ENCODE data around the gene CAND2. TPM values are rescaled to one million over a fixed set of nuclear protein-coding genes. Genes with fewer than 3 reads are reported as not detected.

Gene CAND2
- total and polyA plus RNA-seq, 9 of the 15 experiments (the other 6 are each of a cell fraction or from before 2014, with no cell fraction given): 0.91 to 14.9 (median 4.3) TPM

DNA sequence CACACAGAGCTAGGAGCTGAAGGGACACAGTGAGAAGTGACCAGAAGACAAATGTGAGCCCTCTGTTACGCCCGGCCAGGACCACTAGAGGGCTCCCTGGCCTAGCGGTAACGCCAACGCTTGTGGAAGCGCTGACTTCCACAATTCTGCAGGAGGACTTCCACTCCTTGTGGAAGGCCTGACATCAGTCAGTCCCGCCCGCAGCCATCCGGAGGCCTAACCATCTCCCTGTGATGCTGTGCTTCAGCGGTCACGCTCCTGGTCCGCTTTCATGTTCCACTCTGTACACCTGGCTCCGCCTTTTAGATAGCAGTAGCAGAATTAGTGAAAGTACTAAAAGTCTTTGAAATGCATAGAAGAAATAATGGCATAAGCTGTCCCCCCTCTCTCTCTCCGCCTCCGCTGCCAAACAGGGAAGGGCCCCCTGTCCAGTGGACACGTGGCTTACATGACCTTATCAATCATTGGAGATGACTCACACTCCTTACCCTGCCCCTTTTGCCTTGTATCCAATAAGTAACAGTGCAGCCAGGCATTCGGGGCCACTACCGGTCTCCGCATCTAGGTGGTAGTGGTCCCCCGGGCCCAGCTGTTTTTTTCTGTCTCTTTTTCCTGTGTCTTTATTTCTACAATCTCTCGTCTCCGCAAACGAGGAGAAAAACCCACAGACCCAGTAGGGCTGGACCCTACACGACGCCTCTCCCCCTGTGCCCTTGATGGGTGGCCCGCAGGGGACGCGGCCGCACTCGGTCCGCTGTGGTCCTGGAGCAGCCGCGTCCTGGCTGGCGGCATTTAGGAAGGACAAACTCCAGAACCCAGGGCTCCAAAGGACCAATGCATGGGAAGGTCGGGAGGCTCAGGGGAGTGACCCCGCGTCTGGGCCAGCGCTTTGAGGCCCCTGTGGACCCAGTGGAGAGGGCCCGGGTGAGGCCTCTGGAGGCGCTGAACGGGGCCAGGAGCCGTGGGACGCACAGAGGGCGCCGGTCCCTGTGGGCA lies 71.9 kb downstream of the CAND2 start (continued):
- TF ChIP-seq, protein P1, sequence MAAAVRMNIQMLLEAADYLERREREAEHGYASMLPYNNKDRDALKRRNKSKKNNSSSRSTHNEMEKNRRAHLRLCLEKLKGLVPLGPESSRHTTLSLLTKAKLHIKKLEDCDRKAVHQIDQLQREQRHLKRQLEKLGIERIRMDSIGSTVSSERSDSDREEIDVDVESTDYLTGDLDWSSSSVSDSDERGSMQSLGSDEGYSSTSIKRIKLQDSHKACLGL (CRISPR knock-in tag; IDR thresholded peaks at IDR 0.05; ENCODE audit: borderline replicate concordance, poor library complexity, severe bottlenecking): peak; percentile 37
- no peak for TF ChIP-seq HDAC3 (IDR thresholded peaks at IDR 0.05; ENCODE audit: borderline replicate concordance, partially characterized antibody)
- TF ChIP-seq PHTF2 (CRISPR knock-in tag; IDR thresholded peaks at IDR 0.05): no peak
- TF ChIP-seq, protein P2, sequence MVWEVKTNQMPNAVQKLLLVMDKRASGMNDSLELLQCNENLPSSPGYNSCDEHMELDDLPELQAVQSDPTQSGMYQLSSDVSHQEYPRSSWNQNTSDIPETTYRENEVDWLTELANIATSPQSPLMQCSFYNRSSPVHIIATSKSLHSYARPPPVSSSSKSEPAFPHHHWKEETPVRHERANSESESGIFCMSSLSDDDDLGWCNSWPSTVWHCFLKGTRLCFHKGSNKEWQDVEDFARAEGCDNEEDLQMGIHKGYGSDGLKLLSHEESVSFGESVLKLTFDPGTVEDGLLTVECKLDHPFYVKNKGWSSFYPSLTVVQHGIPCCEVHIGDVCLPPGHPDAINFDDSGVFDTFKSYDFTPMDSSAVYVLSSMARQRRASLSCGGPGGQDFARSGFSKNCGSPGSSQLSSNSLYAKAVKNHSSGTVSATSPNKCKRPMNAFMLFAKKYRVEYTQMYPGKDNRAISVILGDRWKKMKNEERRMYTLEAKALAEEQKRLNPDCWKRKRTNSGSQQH (CRISPR knock-in tag; IDR thresholded peaks at IDR 0.05): no peak
- TF ChIP-seq, protein P3, sequence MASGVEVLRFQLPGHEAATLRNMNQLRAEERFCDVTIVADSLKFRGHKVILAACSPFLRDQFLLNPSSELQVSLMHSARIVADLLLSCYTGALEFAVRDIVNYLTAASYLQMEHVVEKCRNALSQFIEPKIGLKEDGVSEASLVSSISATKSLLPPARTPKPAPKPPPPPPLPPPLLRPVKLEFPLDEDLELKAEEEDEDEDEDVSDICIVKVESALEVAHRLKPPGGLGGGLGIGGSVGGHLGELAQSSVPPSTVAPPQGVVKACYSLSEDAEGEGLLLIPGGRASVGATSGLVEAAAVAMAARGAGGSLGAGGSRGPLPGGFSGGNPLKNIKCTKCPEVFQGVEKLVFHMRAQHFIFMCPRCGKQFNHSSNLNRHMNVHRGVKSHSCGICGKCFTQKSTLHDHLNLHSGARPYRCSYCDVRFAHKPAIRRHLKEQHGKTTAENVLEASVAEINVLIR (CRISPR knock-in tag; IDR thresholded peaks at IDR 0.05): no peak
- TF ChIP-seq, protein P4, sequence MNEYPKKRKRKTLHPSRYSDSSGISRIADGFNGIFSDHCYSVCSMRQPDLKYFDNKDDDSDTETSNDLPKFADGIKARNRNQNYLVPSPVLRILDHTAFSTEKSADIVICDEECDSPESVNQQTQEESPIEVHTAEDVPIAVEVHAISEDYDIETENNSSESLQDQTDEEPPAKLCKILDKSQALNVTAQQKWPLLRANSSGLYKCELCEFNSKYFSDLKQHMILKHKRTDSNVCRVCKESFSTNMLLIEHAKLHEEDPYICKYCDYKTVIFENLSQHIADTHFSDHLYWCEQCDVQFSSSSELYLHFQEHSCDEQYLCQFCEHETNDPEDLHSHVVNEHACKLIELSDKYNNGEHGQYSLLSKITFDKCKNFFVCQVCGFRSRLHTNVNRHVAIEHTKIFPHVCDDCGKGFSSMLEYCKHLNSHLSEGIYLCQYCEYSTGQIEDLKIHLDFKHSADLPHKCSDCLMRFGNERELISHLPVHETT (CRISPR knock-in tag; conservative IDR thresholded peaks at IDR 0.05 in 1 of 2, IDR thresholded peaks at IDR 0.05 in 1 of 2): no peak; a peak in 1 of 4 replicates
- TF ChIP-seq, protein P5, sequence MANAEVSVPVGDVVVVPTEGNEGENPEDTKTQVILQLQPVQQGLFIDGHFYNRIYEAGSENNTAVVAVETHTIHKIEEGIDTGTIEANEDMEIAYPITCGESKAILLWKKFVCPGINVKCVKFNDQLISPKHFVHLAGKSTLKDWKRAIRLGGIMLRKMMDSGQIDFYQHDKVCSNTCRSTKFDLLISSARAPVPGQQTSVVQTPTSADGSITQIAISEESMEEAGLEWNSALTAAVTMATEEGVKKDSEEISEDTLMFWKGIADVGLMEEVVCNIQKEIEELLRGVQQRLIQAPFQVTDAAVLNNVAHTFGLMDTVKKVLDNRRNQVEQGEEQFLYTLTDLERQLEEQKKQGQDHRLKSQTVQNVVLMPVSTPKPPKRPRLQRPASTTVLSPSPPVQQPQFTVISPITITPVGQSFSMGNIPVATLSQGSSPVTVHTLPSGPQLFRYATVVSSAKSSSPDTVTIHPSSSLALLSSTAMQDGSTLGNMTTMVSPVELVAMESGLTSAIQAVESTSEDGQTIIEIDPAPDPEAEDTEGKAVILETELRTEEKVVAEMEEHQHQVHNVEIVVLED (CRISPR knock-in tag; IDR thresholded peaks at IDR 0.05): no peak
- peak; percentile 68; the same call in 1 of the 2 replicates for TF ChIP-seq STAG1 (CRISPR knock-in tag; IDR thresholded peaks at IDR 0.05; ENCODE audit: borderline replicate concordance)
- TF ChIP-seq, protein P6, sequence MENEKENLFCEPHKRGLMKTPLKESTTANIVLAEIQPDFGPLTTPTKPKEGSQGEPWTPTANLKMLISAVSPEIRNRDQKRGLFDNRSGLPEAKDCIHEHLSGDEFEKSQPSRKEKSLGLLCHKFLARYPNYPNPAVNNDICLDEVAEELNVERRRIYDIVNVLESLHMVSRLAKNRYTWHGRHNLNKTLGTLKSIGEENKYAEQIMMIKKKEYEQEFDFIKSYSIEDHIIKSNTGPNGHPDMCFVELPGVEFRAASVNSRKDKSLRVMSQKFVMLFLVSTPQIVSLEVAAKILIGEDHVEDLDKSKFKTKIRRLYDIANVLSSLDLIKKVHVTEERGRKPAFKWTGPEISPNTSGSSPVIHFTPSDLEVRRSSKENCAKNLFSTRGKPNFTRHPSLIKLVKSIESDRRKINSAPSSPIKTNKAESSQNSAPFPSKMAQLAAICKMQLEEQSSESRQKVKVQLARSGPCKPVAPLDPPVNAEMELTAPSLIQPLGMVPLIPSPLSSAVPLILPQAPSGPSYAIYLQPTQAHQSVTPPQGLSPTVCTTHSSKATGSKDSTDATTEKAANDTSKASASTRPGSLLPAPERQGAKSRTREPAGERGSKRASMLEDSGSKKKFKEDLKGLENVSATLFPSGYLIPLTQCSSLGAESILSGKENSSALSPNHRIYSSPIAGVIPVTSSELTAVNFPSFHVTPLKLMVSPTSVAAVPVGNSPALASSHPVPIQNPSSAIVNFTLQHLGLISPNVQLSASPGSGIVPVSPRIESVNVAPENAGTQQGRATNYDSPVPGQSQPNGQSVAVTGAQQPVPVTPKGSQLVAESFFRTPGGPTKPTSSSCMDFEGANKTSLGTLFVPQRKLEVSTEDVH (IDR thresholded peaks at IDR 0.05; ENCODE audit: low read depth, partially characterized antibody): peak; percentile 37
- TF ChIP-seq FOSL1 (tag; conservative IDR thresholded peaks at IDR 0.05): peak; percentile 98
- TF ChIP-seq, protein P7, sequence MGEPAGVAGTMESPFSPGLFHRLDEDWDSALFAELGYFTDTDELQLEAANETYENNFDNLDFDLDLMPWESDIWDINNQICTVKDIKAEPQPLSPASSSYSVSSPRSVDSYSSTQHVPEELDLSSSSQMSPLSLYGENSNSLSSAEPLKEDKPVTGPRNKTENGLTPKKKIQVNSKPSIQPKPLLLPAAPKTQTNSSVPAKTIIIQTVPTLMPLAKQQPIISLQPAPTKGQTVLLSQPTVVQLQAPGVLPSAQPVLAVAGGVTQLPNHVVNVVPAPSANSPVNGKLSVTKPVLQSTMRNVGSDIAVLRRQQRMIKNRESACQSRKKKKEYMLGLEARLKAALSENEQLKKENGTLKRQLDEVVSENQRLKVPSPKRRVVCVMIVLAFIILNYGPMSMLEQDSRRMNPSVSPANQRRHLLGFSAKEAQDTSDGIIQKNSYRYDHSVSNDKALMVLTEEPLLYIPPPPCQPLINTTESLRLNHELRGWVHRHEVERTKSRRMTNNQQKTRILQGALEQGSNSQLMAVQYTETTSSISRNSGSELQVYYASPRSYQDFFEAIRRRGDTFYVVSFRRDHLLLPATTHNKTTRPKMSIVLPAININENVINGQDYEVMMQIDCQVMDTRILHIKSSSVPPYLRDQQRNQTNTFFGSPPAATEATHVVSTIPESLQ (CRISPR knock-in tag; IDR thresholded peaks at IDR 0.05): peak; percentile 89

Measured in K562 (cell line).